DND-41 (cell line): Measurements from ENCODE around the gene MSRB3.

Experiments used
- ATAC-seq: fragments of 200-7000 bp; cut with Tn5 transposase; 3 replicates; pipeline ENCODE4 v1.9.1; 2021; ENCODE audit warnings: low read depth; ENCODE audit not compliant: insufficient read depth
- DNase-seq: peaks from one replicate; pipeline ENCODE4 v3.0.0-alpha.2; 2020
- H2AFZ ChIP-seq: 2 replicates; pipeline ENCODE4 v1.6.0; 2012; ENCODE audit warnings: low read depth, low read length
- H3K27ac ChIP-seq: 2 replicates; pipeline ENCODE4 v1.5.1; 2012; ENCODE audit warnings: low read length, inconsistent platforms
- H3K27me3 ChIP-seq: fragments of 200-600 bp; sonication (generic); 2 replicates; pipeline ENCODE4 v1.6.0; 2012; ENCODE audit warnings: low read length, mild to moderate bottlenecking, inconsistent platforms; ENCODE audit not compliant: insufficient read depth, poor library complexity
- H3K36me3 ChIP-seq: 2 replicates; pipeline ENCODE4 v1.5.1; 2012; ENCODE audit warnings: low read length, inconsistent platforms; ENCODE audit not compliant: insufficient read depth
- H3K4me1 ChIP-seq: 2 replicates; pipeline ENCODE4 v1.5.1; 2012; ENCODE audit warnings: mild to moderate bottlenecking, low read length; ENCODE audit not compliant: insufficient read depth
- H3K4me2 ChIP-seq: 2 replicates; pipeline ENCODE4 v1.6.0; 2012; ENCODE audit warnings: mild to moderate bottlenecking, moderate library complexity, low read length, inconsistent platforms; ENCODE audit not compliant: insufficient read depth
- H3K4me3 ChIP-seq, 2 experiments: fragments of 200-600 bp in 1 of 2; shearing (Covaris generic) in 1 of 2; 2 replicates each; pipeline ENCODE4 v1.5.1; 2012 to 2016; ENCODE audit warnings: inconsistent platforms in 2 of 2, low read length in 2 of 2, mild to moderate bottlenecking in 2 of 2, low read depth in 1 of 2, moderate library complexity in 1 of 2
- H3K79me2 ChIP-seq: 2 replicates; pipeline ENCODE4 v1.6.0; 2012; ENCODE audit warnings: low read length, inconsistent platforms; ENCODE audit not compliant: insufficient read depth
- H3K9ac ChIP-seq: 2 replicates; pipeline ENCODE4 v1.6.0; 2012; ENCODE audit warnings: low read depth, mild to moderate bottlenecking, inconsistent platforms, low read length, moderate library complexity
- H3K9me3 ChIP-seq: 2 replicates; pipeline ENCODE4 v1.5.1; 2012; ENCODE audit warnings: low read length, moderate library complexity, mild to moderate bottlenecking, inconsistent platforms; ENCODE audit not compliant: insufficient read depth, severe bottlenecking
- H4K20me1 ChIP-seq: 2 replicates; pipeline ENCODE4 v1.6.0; 2012; ENCODE audit warnings: low read length; ENCODE audit not compliant: insufficient read depth
- CTCF ChIP-seq: IDR thresholded peaks from 2 replicates; pipeline ENCODE4 v1.5.1; 2012; ENCODE audit warnings: borderline replicate concordance, low read length, moderate library complexity, mild to moderate bottlenecking; ENCODE audit not compliant: poor library complexity, severe bottlenecking; ENCODE audit errors: extremely low read depth
- EZH2 ChIP-seq: IDR thresholded peaks from 3 replicates; pipeline ENCODE4 v1.6.1; 2012; ENCODE audit warnings: borderline replicate concordance, low read depth, mild to moderate bottlenecking, moderate library complexity, low read length, inconsistent platforms; ENCODE audit not compliant: severe bottlenecking

Gene MSRB3

GRCh38 chr12:65319688-65320200, 41.3 kb downstream of the MSRB3 start:
- ATAC-seq (no peak), DNase-seq (no peak)
- no peaks in the 10 kb centered on the region for H4K20me1 ChIP-seq
- no peaks in the 10 kb centered on the region for H3K27me3 ChIP-seq
- TF ChIP-seq CTCF = no peak
- no peak for TF ChIP-seq EZH2
- no peaks in the 10 kb centered on the region for H3K79me2 ChIP-seq
- H3K27ac ChIP-seq = no peak overlapping the region
- H3K4me2 ChIP-seq = no peak overlapping the region
- H2AFZ ChIP-seq = no peak overlapping the region
- no peak overlapping the region for H3K9ac ChIP-seq
- H3K9me3 ChIP-seq = no peaks in the 10 kb centered on the region
- H3K4me1 ChIP-seq = no peaks in the 10 kb centered on the region
- H3K4me3 ChIP-seq = no peak overlapping the region
- H3K36me3 ChIP-seq = no peaks in the 10 kb centered on the region

- Histone ChIP-seq H3K36me3 (no peaks in the 10 kb centered on the region), H3K79me2 (no peaks in the 10 kb centered on the region), H3K27ac (no peak overlapping the region), H3K9me3 (no peaks in the 10 kb centered on the region), H3K9ac (no peak overlapping the region), H3K4me2 (no peak overlapping the region), H2AFZ (no peak overlapping the region), H3K27me3 (no peaks in the 10 kb centered on the region), H4K20me1 (no peaks in the 10 kb centered on the region), H3K4me3 (no peak overlapping the region), H3K4me1 (no peaks in the 10 kb centered on the region)
- DNase-seq = no peak
- no peak for ATAC-seq
- TF ChIP-seq EZH2 (no peak), CTCF (no peak)
These were observed 44.6 kb downstream of the MSRB3 start for GRCh38 chr12:65323070-65323469.

- no peak for TF ChIP-seq EZH2
- no peak for TF ChIP-seq CTCF
- ATAC-seq (no peak), DNase-seq (no peak)
- no peak overlapping the region for H3K9ac ChIP-seq
- H3K36me3 ChIP-seq = no peaks in the 10 kb centered on the region
- H3K79me2 ChIP-seq = no peaks in the 10 kb centered on the region
- H3K9me3 ChIP-seq = no peaks in the 10 kb centered on the region
- no peaks in the 10 kb centered on the region for H3K4me1 ChIP-seq
- H3K27ac ChIP-seq = no peak overlapping the region
- H3K4me2 ChIP-seq = no peak overlapping the region
- H4K20me1 ChIP-seq = no peaks in the 10 kb centered on the region
- no peaks in the 10 kb centered on the region for H3K27me3 ChIP-seq
- H3K4me3 ChIP-seq = no peak overlapping the region
- H2AFZ ChIP-seq = no peak overlapping the region
These were observed 45.6 kb downstream of the MSRB3 start for GRCh38 chr12:65324056-65324455.

- no peak overlapping the region for H3K27ac ChIP-seq
These were observed 46.1 kb downstream of the MSRB3 start for GRCh38 chr12:65324551-65324950.

More at GRCh38 chr12:65324551-65324950, 46.1 kb downstream of the MSRB3 start:
- ATAC-seq (no peak), DNase-seq (no peak)
- no peaks in the 10 kb centered on the region for H3K9me3 ChIP-seq
- H3K4me2 ChIP-seq = no peak overlapping the region
- no peaks in the 10 kb centered on the region for H3K36me3 ChIP-seq
- no peaks in the 10 kb centered on the region for H4K20me1 ChIP-seq
- no peaks in the 10 kb centered on the region for H3K79me2 ChIP-seq
- no peak overlapping the region for H3K9ac ChIP-seq
- no peak for TF ChIP-seq CTCF
- TF ChIP-seq EZH2 = no peak
- no peak overlapping the region for H2AFZ ChIP-seq
- no peaks in the 10 kb centered on the region for H3K4me1 ChIP-seq
- no peaks in the 10 kb centered on the region for H3K27me3 ChIP-seq
- no peak overlapping the region for H3K4me3 ChIP-seq
